H1 (cell line): ENCODE data around the gene GMEB2.

Experiments used
- EZH2 ChIP-seq: fragments of 200-600 bp; sonication (generic); IDR thresholded peaks from 2 replicates; pipeline ENCODE4 v1.7.1; 2012; ENCODE audit warnings: low read depth, mild to moderate bottlenecking, moderate library complexity, low read length, inconsistent platforms; ENCODE audit not compliant: severe bottlenecking
- SIN3A ChIP-seq, 2 experiments: IDR thresholded peaks in 1 of 2; conservative IDR thresholded peaks in 1 of 2; 2 replicates each; pipeline ENCODE4 v1.6.1; 2011 to 2012; ENCODE audit warnings: low read length in 2 of 2, improper control_type of control experiment in 1 of 2, low read depth in 1 of 2, mild to moderate bottlenecking in 1 of 2
- TF ChIP-seq, protein P1 (sequence below), 3 experiments: IDR thresholded peaks; 1 replicate in 2 of 3; 2 replicates in 1 of 3; pipeline versions ENCODE4 v1.5.1 to v1.6.1; 2011; ENCODE audit warnings: low read length in 3 of 3, mild to moderate bottlenecking in 3 of 3, inconsistent platforms in 2 of 3, low read depth in 1 of 3, moderate library complexity in 1 of 3; ENCODE audit not compliant: insufficient read depth in 1 of 3; ENCODE audit errors: control extremely low read depth in 1 of 3

DNA sequence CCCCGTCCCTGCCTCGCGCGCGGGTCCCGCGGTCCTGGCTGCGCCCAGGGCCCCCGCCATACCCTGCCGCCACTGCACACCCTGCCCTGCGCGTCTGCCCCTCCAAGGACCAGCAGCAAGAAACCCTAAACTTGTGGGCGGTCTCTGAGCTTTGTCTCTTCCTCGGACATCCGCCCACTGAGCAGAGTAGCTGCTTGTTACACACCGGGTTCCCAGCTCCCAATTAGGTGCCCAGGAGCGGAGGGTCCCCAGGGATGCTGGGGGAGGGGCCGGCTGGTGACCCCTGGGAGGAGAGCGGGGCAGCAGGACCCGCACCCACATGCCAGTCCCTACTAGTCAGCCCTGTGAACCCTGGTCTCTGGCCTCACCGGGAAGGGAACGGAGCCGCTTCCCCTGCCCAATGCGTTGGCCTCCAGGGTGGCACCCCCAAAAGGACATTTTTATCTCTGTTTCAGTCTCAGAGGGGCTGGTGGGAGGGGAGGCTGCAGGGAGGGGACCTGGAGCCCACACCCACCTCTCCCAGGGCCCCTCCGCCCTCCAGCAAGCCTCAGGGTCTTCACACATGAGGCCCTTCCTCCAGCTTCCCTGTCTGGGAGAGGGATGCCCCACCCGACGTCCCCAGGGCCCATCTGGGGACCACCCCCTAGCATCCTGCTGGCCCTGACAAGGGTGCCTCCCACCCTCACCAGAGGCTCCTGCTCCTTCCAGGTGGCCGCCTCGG, 15.8 kb upstream of the GMEB2 start:
- TF ChIP-seq, protein P1, sequence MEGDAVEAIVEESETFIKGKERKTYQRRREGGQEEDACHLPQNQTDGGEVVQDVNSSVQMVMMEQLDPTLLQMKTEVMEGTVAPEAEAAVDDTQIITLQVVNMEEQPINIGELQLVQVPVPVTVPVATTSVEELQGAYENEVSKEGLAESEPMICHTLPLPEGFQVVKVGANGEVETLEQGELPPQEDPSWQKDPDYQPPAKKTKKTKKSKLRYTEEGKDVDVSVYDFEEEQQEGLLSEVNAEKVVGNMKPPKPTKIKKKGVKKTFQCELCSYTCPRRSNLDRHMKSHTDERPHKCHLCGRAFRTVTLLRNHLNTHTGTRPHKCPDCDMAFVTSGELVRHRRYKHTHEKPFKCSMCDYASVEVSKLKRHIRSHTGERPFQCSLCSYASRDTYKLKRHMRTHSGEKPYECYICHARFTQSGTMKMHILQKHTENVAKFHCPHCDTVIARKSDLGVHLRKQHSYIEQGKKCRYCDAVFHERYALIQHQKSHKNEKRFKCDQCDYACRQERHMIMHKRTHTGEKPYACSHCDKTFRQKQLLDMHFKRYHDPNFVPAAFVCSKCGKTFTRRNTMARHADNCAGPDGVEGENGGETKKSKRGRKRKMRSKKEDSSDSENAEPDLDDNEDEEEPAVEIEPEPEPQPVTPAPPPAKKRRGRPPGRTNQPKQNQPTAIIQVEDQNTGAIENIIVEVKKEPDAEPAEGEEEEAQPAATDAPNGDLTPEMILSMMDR (IDR thresholded peaks at IDR 0.05; ENCODE audit: control extremely low read depth in 1 of 3, insufficient read depth in 1 of 3, low read depth in 1 of 3, low read length in 3 of 3) = no peak
- no peak for TF ChIP-seq SIN3A (conservative IDR thresholded peaks at IDR 0.05 in 1 of 2, IDR thresholded peaks at IDR 0.05 in 1 of 2; ENCODE audit: low read depth in 1 of 2, low read length in 2 of 2)
- TF ChIP-seq EZH2 = peak; percentile 26
